Ascending aorta (tissue), 2 donors: ENCODE measurements around the gene USP6NL. TPM values are rescaled to one million over a fixed set of nuclear protein-coding genes. Genes with fewer than 3 reads are reported as not detected.

Experiments used
- DNase-seq, 2 donors: peaks; one replicate each; pipeline ENCODE4 v3.0.0-alpha.2; 2019; ENCODE audit warnings: low spot score in 2 of 2
- H3K27ac ChIP-seq, 2 donors: fragments of 200-600 bp; sonication (generic); one replicate each; pipeline ENCODE4 v1.5.1; 2016 to 2017; ENCODE audit warnings: mild to moderate bottlenecking in 1 of 2
- H3K27me3 ChIP-seq: fragments of 200-600 bp; sonication (generic); one replicate; pipeline ENCODE4 v1.5.1; 2017
- H3K36me3 ChIP-seq, 2 donors: fragments of 200-600 bp; sonication (generic); one replicate each; pipeline ENCODE4 v1.5.1; 2016
- H3K4me1 ChIP-seq, 2 donors: fragments of 200-600 bp; sonication (generic); one replicate each; pipeline ENCODE4 v1.5.1; 2016 to 2017; ENCODE audit warnings: mild to moderate bottlenecking in 1 of 2
- H3K4me3 ChIP-seq, 2 donors: fragments of 200-600 bp; sonication (generic); one replicate each; pipeline ENCODE4 v1.5.1; 2016 to 2017; ENCODE audit warnings: mild to moderate bottlenecking in 1 of 2
- H3K9me3 ChIP-seq, 2 donors: fragments of 200-600 bp; sonication (generic); one replicate each; pipeline ENCODE4 v1.5.1; 2016
- intact Hi-C: fragments of 100-400 bp; cut with DNase I; formaldehyde crosslinking; loops from one replicate; pipeline ENCODE4 v1.15.1; 2023
- total RNA-seq: library from RNA; depleted of rRNA; stranded (reverse); fragments of >200 nt; gene quantifications from one replicate; pipeline ENCODE4 v1.1.0, GENCODE V29; 2016
- TF ChIP-seq, protein P1 (sequence below), 3 experiments: fragments of 200-600 bp in 2 of 3; fragments of 450-650 bp in 1 of 3; sonication (generic) in 2 of 3; IDR thresholded peaks; one replicate each; pipeline ENCODE4 v1.5.1; 2016 to 2019; ENCODE audit warnings: antibody characterized with exemption in 3 of 3, mild to moderate bottlenecking in 1 of 3, moderate library complexity in 1 of 3

The USP6NL gene
- total RNA-seq, 1 donor from 2014 or later = 20.5 TPM

- TF ChIP-seq, protein P1, sequence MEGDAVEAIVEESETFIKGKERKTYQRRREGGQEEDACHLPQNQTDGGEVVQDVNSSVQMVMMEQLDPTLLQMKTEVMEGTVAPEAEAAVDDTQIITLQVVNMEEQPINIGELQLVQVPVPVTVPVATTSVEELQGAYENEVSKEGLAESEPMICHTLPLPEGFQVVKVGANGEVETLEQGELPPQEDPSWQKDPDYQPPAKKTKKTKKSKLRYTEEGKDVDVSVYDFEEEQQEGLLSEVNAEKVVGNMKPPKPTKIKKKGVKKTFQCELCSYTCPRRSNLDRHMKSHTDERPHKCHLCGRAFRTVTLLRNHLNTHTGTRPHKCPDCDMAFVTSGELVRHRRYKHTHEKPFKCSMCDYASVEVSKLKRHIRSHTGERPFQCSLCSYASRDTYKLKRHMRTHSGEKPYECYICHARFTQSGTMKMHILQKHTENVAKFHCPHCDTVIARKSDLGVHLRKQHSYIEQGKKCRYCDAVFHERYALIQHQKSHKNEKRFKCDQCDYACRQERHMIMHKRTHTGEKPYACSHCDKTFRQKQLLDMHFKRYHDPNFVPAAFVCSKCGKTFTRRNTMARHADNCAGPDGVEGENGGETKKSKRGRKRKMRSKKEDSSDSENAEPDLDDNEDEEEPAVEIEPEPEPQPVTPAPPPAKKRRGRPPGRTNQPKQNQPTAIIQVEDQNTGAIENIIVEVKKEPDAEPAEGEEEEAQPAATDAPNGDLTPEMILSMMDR (IDR thresholded peaks at IDR 0.05) = no peak
- no peak overlapping the region for H3K27ac ChIP-seq
- intact Hi-C loops = no loop called here
- no peak overlapping the region for H3K4me3 ChIP-seq
- no peaks in the 10 kb centered on the region for H3K36me3 ChIP-seq
- DNase-seq = no peak
- H3K27me3 ChIP-seq = no peaks in the 10 kb centered on the region
- no peaks in the 10 kb centered on the region for H3K4me1 ChIP-seq
- H3K9me3 ChIP-seq = no peaks in the 10 kb centered on the region
These were observed 27.9 kb upstream of the USP6NL start for GRCh38 chr10:11639362-11639761.

DNA sequence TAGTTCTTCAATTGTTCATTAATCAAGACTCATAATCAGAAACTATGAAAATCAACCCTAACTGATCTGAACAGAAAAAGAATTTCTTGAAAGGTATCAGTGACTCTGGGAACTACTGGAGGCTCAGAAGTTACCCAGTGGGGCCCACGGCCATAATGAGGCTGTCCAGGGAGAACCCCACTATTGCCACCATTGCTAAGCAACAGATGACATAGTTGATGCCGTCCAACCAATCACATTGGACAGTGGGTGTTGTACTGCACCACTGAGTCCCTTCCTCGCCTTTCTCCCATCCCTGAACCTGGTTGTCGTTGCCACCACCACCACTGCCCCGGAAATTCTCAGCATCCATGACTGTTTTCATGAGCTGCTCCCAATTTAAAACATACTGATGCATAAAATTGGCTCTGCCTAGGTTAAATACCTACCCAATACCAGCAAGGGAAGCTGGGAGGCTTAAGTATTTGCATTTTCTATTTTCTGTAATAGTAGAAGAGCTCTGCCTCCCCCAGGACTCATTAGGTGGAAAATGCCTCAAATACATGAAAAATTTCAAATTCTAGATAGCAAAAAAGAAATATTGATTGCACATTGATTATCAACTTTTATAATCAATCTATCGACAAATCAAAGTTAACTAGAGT lies 26.7 kb upstream of the USP6NL start:
- no peak overlapping the region for H3K27ac ChIP-seq
- no peak overlapping the region for H3K4me3 ChIP-seq
- H3K27me3 ChIP-seq = no peaks in the 10 kb centered on the region
- H3K4me1 ChIP-seq = no peaks in the 10 kb centered on the region
- H3K9me3 ChIP-seq = no peaks in the 10 kb centered on the region
- DNase-seq = no peak
- intact Hi-C loops = no loop called here
- TF ChIP-seq, protein P1 (IDR thresholded peaks at IDR 0.05) = no peak
- no peaks in the 10 kb centered on the region for H3K36me3 ChIP-seq

DNA sequence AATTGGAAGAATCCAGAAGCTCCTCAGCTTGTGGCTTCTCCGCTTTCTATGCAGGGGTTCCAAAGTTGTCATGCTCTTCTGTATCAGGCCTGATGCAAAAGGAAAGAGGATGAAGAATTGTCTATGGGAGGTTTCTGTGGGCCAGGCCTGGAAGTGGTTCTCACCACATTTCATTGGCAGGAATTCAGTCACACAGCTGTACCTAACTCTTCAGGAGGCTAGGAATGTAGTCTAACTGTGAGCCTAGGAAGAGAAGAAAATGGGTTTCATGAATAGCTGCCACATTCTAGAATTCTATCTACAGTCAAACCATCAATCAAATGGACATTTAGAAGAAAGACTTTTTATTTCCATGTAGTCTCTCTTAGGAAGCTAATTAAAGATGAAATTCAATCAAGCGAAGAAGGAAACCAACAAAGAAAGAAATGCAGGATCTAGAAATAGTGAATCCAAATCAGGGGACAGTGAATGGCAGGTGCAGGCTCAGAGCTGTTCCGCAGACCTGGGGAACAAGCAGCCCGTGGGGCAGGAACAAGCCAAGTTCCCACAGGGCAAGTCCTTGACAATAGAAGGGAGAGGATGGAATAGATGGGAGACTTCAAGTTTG lies 25.4 kb upstream of the USP6NL start:
- TF ChIP-seq, protein P1 (IDR thresholded peaks at IDR 0.05) = no peak

DNA sequence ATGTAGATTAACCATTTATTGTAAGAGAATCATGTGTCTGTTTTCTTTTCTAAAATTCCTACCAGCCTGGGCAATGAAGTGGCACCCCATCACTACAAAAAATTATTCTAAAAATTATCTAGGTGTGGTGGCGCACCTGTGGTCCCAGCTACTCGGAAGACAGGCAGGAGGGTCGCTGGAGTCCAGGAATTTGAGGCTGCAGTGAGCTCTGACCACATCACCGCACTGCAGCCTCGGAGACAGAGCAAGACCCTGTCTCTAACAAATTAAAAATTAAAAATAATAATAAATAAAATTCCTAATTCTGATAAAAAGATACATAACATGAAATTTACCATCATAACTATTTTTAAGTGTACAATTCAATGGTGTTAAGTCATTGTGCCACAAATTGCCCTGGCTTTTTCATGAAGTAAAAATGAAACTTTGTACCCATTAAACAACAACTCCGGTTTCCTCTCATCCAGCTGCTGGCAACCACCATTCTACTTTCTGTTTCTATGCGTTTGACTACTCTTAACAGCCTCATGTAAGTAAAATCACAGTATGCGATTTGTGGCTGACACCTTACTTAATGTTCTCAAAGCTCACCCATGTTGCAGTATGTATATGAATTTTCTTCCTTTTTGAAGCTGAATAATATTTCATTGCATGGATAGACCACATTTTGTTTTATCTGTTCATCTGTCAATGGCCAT lies 20.6 kb upstream of the USP6NL start:
- no peaks in the 10 kb centered on the region for H3K9me3 ChIP-seq
- TF ChIP-seq, protein P1 (IDR thresholded peaks at IDR 0.05) = no peak
- intact Hi-C loops = no loop called here
- no peak for DNase-seq
- H3K36me3 ChIP-seq = no peaks in the 10 kb centered on the region
- H3K27me3 ChIP-seq = no peaks in the 10 kb centered on the region
- no peak overlapping the region for H3K4me3 ChIP-seq
- no peak overlapping the region for H3K27ac ChIP-seq
- H3K4me1 ChIP-seq = no peaks in the 10 kb centered on the region

More for the DNA sequence above, 25.4 kb upstream of the USP6NL start:
- Histone ChIP-seq H3K27ac (no peak overlapping the region), H3K4me3 (no peak overlapping the region), H3K27me3 (no peaks in the 10 kb centered on the region), H3K36me3 (no peaks in the 10 kb centered on the region), H3K9me3 (no peaks in the 10 kb centered on the region), H3K4me1 (no peaks in the 10 kb centered on the region)
- DNase-seq = no peak
- intact Hi-C loops = no loop called here

DNA sequence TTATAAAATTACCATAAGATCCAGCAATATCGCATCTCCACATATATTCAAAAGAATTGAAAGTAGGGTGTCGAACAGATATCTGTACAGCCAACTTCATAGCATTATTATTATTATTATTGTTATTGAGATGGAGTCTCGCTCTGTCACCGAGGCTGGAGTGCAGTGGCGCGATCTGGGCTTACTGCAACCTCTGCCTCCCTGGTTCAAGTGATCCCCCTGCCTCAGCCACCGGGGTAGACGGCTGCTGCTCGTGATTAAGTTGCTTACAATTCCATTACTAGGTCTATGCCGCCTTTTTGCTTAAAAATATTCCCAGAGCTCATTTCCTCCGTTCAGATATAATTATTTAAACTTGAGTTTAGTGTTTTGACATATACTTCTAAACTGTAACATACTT lies 19.8 kb upstream of the USP6NL start:
- H3K4me1 ChIP-seq = no peaks in the 10 kb centered on the region
- intact Hi-C loops = no loop called here
- TF ChIP-seq, protein P1 (IDR thresholded peaks at IDR 0.05) = no peak

More for the DNA sequence above, 19.8 kb upstream of the USP6NL start:
- Histone ChIP-seq H3K27ac (no peak overlapping the region), H3K27me3 (no peaks in the 10 kb centered on the region), H3K9me3 (no peaks in the 10 kb centered on the region), H3K4me3 (no peak overlapping the region), H3K36me3 (no peaks in the 10 kb centered on the region)
- no peak for DNase-seq
